GM11168 (cell line): Measurements from ENCODE around the gene NUDT21.
"Not testable (repeated sequence)": the region's sequence is repeated elsewhere in the genome, so short reads cannot be mapped to it uniquely, and the experiment has no call there.

Source experiments
- in situ Hi-C: fragments of 300-500 bp; cut with MboI; formaldehyde crosslinking; loops from one replicate; pipeline ENCODE4 v1.12.0; 2022; ENCODE audit warnings: low sequenced_read_pairs; ENCODE audit not compliant: unreplicated experiment

Gene NUDT21

GRCh38 chr16:56450986-56451752, at the start of gene NUDT21, which contains the start of gene OGFOD1:
TSS of gene NUDT21 (minus strand) at chr16:56451332. CDS start at chr16:56451202, 130 bp downstream.
TSS of gene OGFOD1 (plus strand) at chr16:56451554. CDS start at chr16:56451613, 59 bp downstream.
- in situ Hi-C loops, result no loop called here

- in situ Hi-C loops, result no loop called here
These were observed 42.7 kb upstream of the NUDT21 start for GRCh38 chr16:56493815-56494214.

- in situ Hi-C loops, result no loop called here
These were observed 42.0 kb upstream of the NUDT21 start for GRCh38 chr16:56493126-56493525.

GRCh38 chr16:56491657-56492261, 40.6 kb upstream of the NUDT21 start:
- in situ Hi-C loops, result no loop called here

GRCh38 chr16:56488868-56489267, 37.7 kb upstream of the NUDT21 start:
- in situ Hi-C loops, result not testable (repeated sequence)

- in situ Hi-C loops, result no loop called here
These were observed 36.9 kb upstream of the NUDT21 start for GRCh38 chr16:56488035-56488434.

- in situ Hi-C loops, result no loop called here
These were observed 32.3 kb upstream of the NUDT21 start for GRCh38 chr16:56483394-56483793.

GRCh38 chr16:56482683-56483236, 31.6 kb upstream of the NUDT21 start:
- in situ Hi-C loops, result no loop called here

- in situ Hi-C loops, result no loop called here
These were observed 30.5 kb upstream of the NUDT21 start for GRCh38 chr16:56481468-56482122.

- in situ Hi-C loops, result no loop called here
These were observed 29.8 kb upstream of the NUDT21 start for GRCh38 chr16:56480776-56481467.

- in situ Hi-C loops, result no loop called here
These were observed 28.3 kb upstream of the NUDT21 start for GRCh38 chr16:56479469-56479868.

- in situ Hi-C loops, result no loop called here
These were observed 27.3 kb upstream of the NUDT21 start for GRCh38 chr16:56478281-56479049.

- in situ Hi-C loops, result no loop called here
These were observed 26.2 kb upstream of the NUDT21 start for GRCh38 chr16:56477096-56477878.

- in situ Hi-C loops, result no loop called here
These were observed 24.1 kb upstream of the NUDT21 start for GRCh38 chr16:56475201-56475600.

- in situ Hi-C loops, result no loop called here
These were observed 19.5 kb upstream of the NUDT21 start for GRCh38 chr16:56470666-56471065.

- in situ Hi-C loops, result no loop called here
These were observed 19.1 kb upstream of the NUDT21 start for GRCh38 chr16:56470232-56470631.

- in situ Hi-C loops, result no loop called here
These were observed 18.6 kb upstream of the NUDT21 start for GRCh38 chr16:56469748-56470147.

- in situ Hi-C loops, result no loop called here
These were observed 17.7 kb upstream of the NUDT21 start for GRCh38 chr16:56468800-56469199.

- in situ Hi-C loops, result no loop called here
These were observed 15.2 kb upstream of the NUDT21 start for GRCh38 chr16:56466344-56466743.
